B cell (primary cell): Measurements from ENCODE around the gene OR52K1. TPM values are rescaled to one million over a fixed set of nuclear protein-coding genes. Genes with fewer than 3 reads are reported as not detected.

Experiments
- ATAC-seq: fragments of 200-7000 bp; cut with Tn5 transposase; one replicate; pipeline ENCODE4 v1.10.0; 2021; ENCODE audit warnings: low read depth, mild to moderate bottlenecking, moderate number of reproducible peaks, moderate library complexity
- CTCF ChIA-PET: fragments of 350-600 bp; sonication (Branson Sonifier 250); formaldehyde crosslinking; loops from one replicate; lab custom pipeline; 2021; ENCODE audit warnings: antibody characterized with exemption, inconsistent platforms; lab: Charles Lee
- POLR2A ChIA-PET: fragments of 350-600 bp; sonication (Branson Sonifier 250); formaldehyde crosslinking; loops from one replicate; lab custom pipeline; 2021; ENCODE audit warnings: antibody characterized with exemption; lab: Charles Lee
- DNase-seq: peaks from one replicate; pipeline ENCODE4 v3.0.0; 2013
- H2AFZ ChIP-seq: 2 replicates; pipeline ENCODE4 v1.6.1; 2012; ENCODE audit warnings: mild to moderate bottlenecking, low read depth, low read length; ENCODE audit not compliant: insufficient read depth, poor library complexity, severe bottlenecking
- H3K27ac ChIP-seq, 2 donors: 1 replicate in 1 of 2; 2 replicates in 1 of 2; pipeline ENCODE4 v1.5.1; 2012 to 2013; ENCODE audit warnings: low read length in 2 of 2, mild to moderate bottlenecking in 2 of 2, moderate library complexity in 1 of 2
- H3K27me3 ChIP-seq, 4 experiments: fragments of 200-600 bp in 1 of 4; sonication (generic) in 1 of 4; replicated peaks in 1 of 4; 1 replicate in 2 of 4; 2 replicates in 2 of 4; pipeline versions ENCODE4 v1.6.1 to v1.7.0; 2013 to 2016; ENCODE audit warnings: low read length in 3 of 4, mild to moderate bottlenecking in 2 of 4, mixed read lengths in 1 of 4, moderate library complexity in 1 of 4; ENCODE audit not compliant: insufficient read depth in 4 of 4, control insufficient read depth in 3 of 4; ENCODE audit errors: control extremely low read depth in 1 of 4
- H3K36me3 ChIP-seq, 2 experiments: replicated peaks in 1 of 2; 1 replicate in 1 of 2; 2 replicates in 1 of 2; pipeline versions ENCODE4 v1.6.1 to v1.7.1; 2013; ENCODE audit warnings: low read length in 1 of 2; ENCODE audit not compliant: insufficient read depth in 2 of 2, control insufficient read depth in 1 of 2; ENCODE audit errors: control extremely low read depth in 1 of 2, extremely low read depth in 1 of 2
- H3K4me1 ChIP-seq, 2 donors: fragments of 200-600 bp in 1 of 2; sonication (generic) in 1 of 2; 1 replicate in 1 of 2; 2 replicates in 1 of 2; pipeline versions ENCODE4 v1.5.1 to v1.6.1; 2013 to 2017; ENCODE audit warnings: low read length in 2 of 2; ENCODE audit not compliant: control insufficient read depth in 2 of 2, insufficient read depth in 2 of 2
- H3K4me2 ChIP-seq: replicated peaks from 2 replicates; pipeline ENCODE3; 2012; ENCODE audit warnings: mild to moderate bottlenecking, low read depth, low read length; ENCODE audit not compliant: poor library complexity, severe bottlenecking
- H3K4me3 ChIP-seq, 5 experiments: fragments of 200-600 bp in 1 of 5; sonication (generic) in 1 of 5; 1 replicate in 3 of 5; 2 replicates in 2 of 5; pipeline versions ENCODE4 v1.5.1 to v1.7.0; 2011 to 2016; ENCODE audit warnings: low read length in 4 of 5, mild to moderate bottlenecking in 4 of 5, low read depth in 2 of 5, control low read depth in 1 of 5, moderate library complexity in 1 of 5; ENCODE audit not compliant: insufficient read depth in 1 of 5; ENCODE audit errors: control extremely low read depth in 1 of 5, extremely low read depth in 1 of 5
- H3K79me2 ChIP-seq: fragments of 200-600 bp; sonication (generic); one replicate; pipeline ENCODE4 v1.6.0; 2016; ENCODE audit warnings: low read length; ENCODE audit not compliant: control insufficient read depth, insufficient read depth
- H3K9ac ChIP-seq: fragments of 200-600 bp; sonication (generic); 2 replicates; pipeline ENCODE4 v1.6.1; 2017; ENCODE audit warnings: mild to moderate bottlenecking, low read length, moderate library complexity
- H3K9me3 ChIP-seq, 3 donors: one replicate each; pipeline versions ENCODE4 v1.6.1 to v1.7.1; 2013; ENCODE audit warnings: low read length in 2 of 3; ENCODE audit not compliant: control insufficient read depth in 2 of 3, insufficient read depth in 1 of 3; ENCODE audit errors: control extremely low read depth in 1 of 3
- H4K20me1 ChIP-seq: 2 replicates; pipeline ENCODE4 v1.6.0; 2012; ENCODE audit warnings: mild to moderate bottlenecking, low read length; ENCODE audit not compliant: insufficient read depth, control insufficient read depth, poor library complexity, severe bottlenecking
- H3K27ac Mint-ChIP-seq: one replicate; pipeline ENCODE4 v1.8.0; 2021; ENCODE audit warnings: mixed read lengths
- H3K27me3 Mint-ChIP-seq: one replicate; pipeline ENCODE4 v1.8.0; 2021; ENCODE audit warnings: mixed read lengths
- H3K4me1 Mint-ChIP-seq: one replicate; pipeline ENCODE4 v1.8.0; 2021; ENCODE audit warnings: mixed read lengths
- H3K4me3 Mint-ChIP-seq: one replicate; pipeline ENCODE4 v1.8.0; 2021; ENCODE audit warnings: mixed read lengths
- H3K9me3 Mint-ChIP-seq: one replicate; pipeline ENCODE4 v1.8.0; 2022; ENCODE audit warnings: mixed read lengths; ENCODE audit not compliant: insufficient read depth
- EZH2 ChIP-seq: IDR thresholded peaks from 2 replicates; pipeline ENCODE4 v1.6.1; 2012; ENCODE audit warnings: borderline replicate concordance, low read depth, mild to moderate bottlenecking, moderate library complexity, low read length; ENCODE audit not compliant: insufficient read depth, poor library complexity, severe bottlenecking
- WGBS: methylation state at CpG from one replicate; pipeline ENCODE4 v1.1.5; 2013; ENCODE audit warnings: missing lambda C conversion rate; ENCODE audit not compliant: insufficient coverage; 5-methylcytosine and 5-hydroxymethylcytosine counted together
- intact Hi-C: fragments of 100-400 bp; cut with micrococcal nuclease; formaldehyde crosslinking; loops from one replicate; pipeline ENCODE4 v1.10.0; 2022
- polyA plus RNA-seq: library from polyadenylated mRNA; depleted of rRNA; stranded (reverse); fragments of >200 nt; gene quantifications from 2 replicates; pipeline ENCODE4 v1.2.3, GENCODE V29; 2012
- total RNA-seq, 2 donors: library from RNA; stranded (reverse); fragments of 120-200 nt in 1 of 2; gene quantifications; 1 replicate in 1 of 2; 2 replicates in 1 of 2; pipeline versions ENCODE4 v1.2.3 to v1.2.4, GENCODE V29; 2013 to 2022
- TF ChIP-seq, protein P1 (sequence below): fragments of 200-600 bp; IDR thresholded peaks from one replicate; pipeline ENCODE4 v1.8.0; 2022; ENCODE audit warnings: antibody characterized with exemption, mild to moderate bottlenecking

The OR52K1 gene
- total and polyA plus RNA-seq, 2 donors (not counting 1 experiment from before 2014, with no cell fraction given), result not detected

DNA sequence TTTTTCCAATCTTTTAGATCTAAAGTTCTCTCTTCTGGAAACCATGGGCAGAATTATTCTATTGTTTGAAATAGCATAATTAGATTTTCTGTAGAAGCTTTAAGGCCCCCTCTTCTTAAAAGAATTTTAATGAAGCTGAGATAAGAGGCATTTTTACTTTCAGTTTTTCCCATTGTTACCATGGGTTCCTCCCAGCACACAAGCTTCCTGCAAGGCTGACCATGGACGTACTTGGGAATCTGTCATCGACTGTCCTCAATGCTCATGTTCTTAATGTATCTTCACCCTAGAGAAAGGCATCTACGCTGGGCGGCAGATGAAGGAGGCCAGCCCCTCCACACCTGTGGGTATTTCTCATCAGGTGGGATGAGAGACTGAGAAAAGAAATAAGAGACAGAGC is 22.3 kb upstream of the OR52K1 start:
- ChIA-PET POLR2A (no interaction called here), CTCF (no interaction called here)
- Mint-ChIP-seq H3K27ac (no peak overlapping the region), H3K9me3 (peaks cover 15% of the 10 kb centered on the region), H3K27me3 (peaks cover 9% of the 10 kb centered on the region), H3K4me1 (peaks cover 23% of the 10 kb centered on the region), H3K4me3 (no peak overlapping the region)
- TF ChIP-seq, protein P1, sequence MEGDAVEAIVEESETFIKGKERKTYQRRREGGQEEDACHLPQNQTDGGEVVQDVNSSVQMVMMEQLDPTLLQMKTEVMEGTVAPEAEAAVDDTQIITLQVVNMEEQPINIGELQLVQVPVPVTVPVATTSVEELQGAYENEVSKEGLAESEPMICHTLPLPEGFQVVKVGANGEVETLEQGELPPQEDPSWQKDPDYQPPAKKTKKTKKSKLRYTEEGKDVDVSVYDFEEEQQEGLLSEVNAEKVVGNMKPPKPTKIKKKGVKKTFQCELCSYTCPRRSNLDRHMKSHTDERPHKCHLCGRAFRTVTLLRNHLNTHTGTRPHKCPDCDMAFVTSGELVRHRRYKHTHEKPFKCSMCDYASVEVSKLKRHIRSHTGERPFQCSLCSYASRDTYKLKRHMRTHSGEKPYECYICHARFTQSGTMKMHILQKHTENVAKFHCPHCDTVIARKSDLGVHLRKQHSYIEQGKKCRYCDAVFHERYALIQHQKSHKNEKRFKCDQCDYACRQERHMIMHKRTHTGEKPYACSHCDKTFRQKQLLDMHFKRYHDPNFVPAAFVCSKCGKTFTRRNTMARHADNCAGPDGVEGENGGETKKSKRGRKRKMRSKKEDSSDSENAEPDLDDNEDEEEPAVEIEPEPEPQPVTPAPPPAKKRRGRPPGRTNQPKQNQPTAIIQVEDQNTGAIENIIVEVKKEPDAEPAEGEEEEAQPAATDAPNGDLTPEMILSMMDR, result no peak
- TF ChIP-seq EZH2, result no peak
- no peak overlapping the region for H2AFZ ChIP-seq
- no peak for DNase-seq
- H3K4me2 ChIP-seq, result no peak overlapping the region
- H3K79me2 ChIP-seq, result no peaks in the 10 kb centered on the region
- H3K4me3 ChIP-seq, result no peak overlapping the region
- H4K20me1 ChIP-seq, result no peaks in the 10 kb centered on the region
- no peak for ATAC-seq
- peaks cover 7 to 10% of the 10 kb centered on the region in 2 donors for H3K4me1 ChIP-seq
- no CpG with 5 or more reads among the region's 4 CpGs for WGBS
- no peaks in the 10 kb centered on the region for H3K36me3 ChIP-seq
- H3K9me3 ChIP-seq, result peaks cover 3 to 12% (median 4%) of the 10 kb centered on the region in 3 donors
- intact Hi-C loops, result no loop called here
- no peak overlapping the region for H3K9ac ChIP-seq
- H3K27me3 ChIP-seq, result no peaks in the 10 kb centered on the region
- H3K27ac ChIP-seq, result no peak overlapping the region

DNA sequence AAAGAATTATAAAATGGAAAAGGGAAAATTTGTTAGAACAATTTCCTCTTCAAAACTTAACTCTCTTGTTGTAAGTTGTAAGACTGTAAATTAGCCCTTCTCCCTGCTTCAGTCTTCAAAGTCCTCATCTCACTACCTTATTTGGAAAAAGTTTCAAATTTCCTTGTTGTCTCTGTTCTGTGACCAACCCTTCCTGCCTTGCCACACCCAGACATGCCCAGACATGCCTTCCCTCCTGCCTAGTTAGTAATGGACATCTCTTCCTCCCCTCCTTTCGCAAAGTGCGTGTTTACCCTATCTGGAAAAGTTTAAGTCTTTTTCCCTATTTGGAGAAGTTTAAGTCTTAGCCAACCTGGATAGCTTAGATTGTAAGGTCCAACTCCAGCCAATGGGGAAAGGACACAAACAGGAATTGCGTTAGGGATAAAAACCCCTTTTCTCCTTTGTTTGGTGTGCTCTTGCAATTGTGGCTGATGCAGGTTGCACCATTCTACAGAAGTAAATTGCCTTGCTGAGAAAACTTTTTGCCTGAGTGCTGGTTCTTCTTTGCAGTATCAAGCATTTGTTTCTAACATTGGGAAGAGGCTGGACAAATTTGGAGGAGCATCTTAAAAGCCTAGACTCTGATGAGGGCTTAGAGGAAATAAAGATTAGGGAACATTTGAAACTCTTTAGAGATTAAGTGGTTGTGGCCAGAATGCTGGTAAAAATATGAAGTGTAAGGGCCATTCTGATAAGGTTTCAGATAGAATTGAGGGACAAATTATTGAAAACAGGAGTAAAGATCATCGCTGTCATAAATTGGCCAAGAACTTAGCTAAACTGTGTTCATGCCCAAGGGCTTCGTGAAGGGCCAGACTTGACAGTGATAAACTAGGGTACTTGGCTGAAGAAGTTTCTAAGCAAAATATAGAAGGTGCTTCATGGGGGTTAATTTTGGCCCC is 18.0 kb upstream of the OR52K1 start:
- intact Hi-C loops, result no loop called here
- Mint-ChIP-seq H3K4me3 (no peak overlapping the region), H3K4me1 (peaks cover 28% of the 10 kb centered on the region), H3K27me3 (peaks cover 9% of the 10 kb centered on the region), H3K27ac (no peak overlapping the region), H3K9me3 (peaks cover 13% of the 10 kb centered on the region)
- no peak for ATAC-seq
- CTCF ChIA-PET, result no interaction called here
- POLR2A ChIA-PET, result no interaction called here
- H3K9me3 ChIP-seq, result peaks cover 3 to 10% (median 10%) of the 10 kb centered on the region in 3 donors
- H3K79me2 ChIP-seq, result no peaks in the 10 kb centered on the region
- no peak for DNase-seq
- H2AFZ ChIP-seq, result no peak overlapping the region
- WGBS, result 94% methylated on average over 3 of the region's 5 CpGs
- no peaks in the 10 kb centered on the region for H4K20me1 ChIP-seq
- H3K4me2 ChIP-seq, result no peak overlapping the region
- H3K4me3 ChIP-seq, result no peak overlapping the region
- TF ChIP-seq, protein P1, result no peak
- TF ChIP-seq EZH2, result no peak
- H3K27ac ChIP-seq, result no peak overlapping the region
- H3K27me3 ChIP-seq, result no peaks in the 10 kb centered on the region
- peaks cover 0 to 9% of the 10 kb centered on the region in 2 donors for H3K4me1 ChIP-seq
- no peaks in the 10 kb centered on the region for H3K36me3 ChIP-seq
- H3K9ac ChIP-seq, result no peak overlapping the region
